Ureter (tissue), 1 donor: ENCODE measurements around the gene CEBPA. TPM values are rescaled to one million over a fixed set of nuclear protein-coding genes. Genes with fewer than 3 reads are reported as not detected.
"Not testable (repeated sequence)": the region's sequence is repeated elsewhere in the genome, so short reads cannot be mapped to it uniquely, and the experiment has no call there.

ENCODE experiments used
- DNase-seq: peaks from one replicate; pipeline ENCODE4 v3.0.0-alpha.2; 2020; ENCODE audit warnings: low spot score
- total RNA-seq: library from RNA; stranded (reverse); gene quantifications from one replicate; pipeline ENCODE4 v1.2.4, GENCODE V29; 2023
- donor health status: DM: yes; HTN: yes; CAD: no.

The CEBPA gene
- total RNA-seq, 1 donor from 2014 or later = 34.1 TPM

DNA sequence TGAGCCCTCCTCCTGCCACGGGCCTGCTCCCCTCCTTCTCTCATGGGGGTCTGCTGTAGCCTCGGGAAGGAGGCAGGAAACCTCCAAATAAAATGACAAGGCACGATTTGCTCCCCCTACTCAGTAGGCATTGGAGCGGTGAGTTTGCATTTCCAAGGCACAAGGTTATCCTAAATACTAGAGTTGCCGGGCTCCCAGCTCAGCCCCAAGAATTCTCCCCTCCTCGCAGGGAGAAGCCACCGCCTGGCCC lies 1.5 kb downstream of the CEBPA start:
- no peak for DNase-seq

GRCh38 chr19:33300009-33300893 lies 2.1 kb downstream of the CEBPA start:
- DNase-seq = peak; percentile 49

- peak; percentile 46 for DNase-seq
These were observed 3.2 kb downstream of the CEBPA start for GRCh38 chr19:33299051-33299688.

GRCh38 chr19:33298146-33298911 lies 4.0 kb downstream of the CEBPA start:
- peak; percentile 85 for DNase-seq

GRCh38 chr19:33297401-33298145 lies 4.8 kb downstream of the CEBPA start:
- DNase-seq = no peak

DNA sequence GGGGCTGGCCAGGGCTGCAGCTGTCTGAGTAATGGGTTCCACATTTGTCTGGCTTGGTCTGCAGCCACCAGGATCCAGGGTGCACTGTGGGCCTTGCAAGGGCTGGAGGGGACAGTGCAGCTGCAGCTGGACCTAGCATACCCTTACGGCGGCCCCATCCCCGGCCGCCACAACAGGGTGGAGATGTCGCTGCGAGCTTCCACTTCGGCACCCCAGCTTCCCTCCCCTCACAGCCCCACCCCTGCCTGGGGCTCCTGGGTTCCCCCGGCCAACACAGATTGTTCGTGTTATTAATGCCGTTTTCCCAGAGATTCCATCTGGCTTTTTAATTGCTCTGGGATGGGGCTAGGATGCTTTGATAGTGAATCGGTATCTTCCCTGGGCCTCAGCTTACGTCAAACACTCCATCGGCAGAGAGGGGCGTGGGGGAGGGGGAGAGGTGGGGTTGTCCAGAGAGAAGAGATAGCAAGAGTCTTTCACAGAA lies 5.8 kb downstream of the CEBPA start:
- no peak for DNase-seq

DNA sequence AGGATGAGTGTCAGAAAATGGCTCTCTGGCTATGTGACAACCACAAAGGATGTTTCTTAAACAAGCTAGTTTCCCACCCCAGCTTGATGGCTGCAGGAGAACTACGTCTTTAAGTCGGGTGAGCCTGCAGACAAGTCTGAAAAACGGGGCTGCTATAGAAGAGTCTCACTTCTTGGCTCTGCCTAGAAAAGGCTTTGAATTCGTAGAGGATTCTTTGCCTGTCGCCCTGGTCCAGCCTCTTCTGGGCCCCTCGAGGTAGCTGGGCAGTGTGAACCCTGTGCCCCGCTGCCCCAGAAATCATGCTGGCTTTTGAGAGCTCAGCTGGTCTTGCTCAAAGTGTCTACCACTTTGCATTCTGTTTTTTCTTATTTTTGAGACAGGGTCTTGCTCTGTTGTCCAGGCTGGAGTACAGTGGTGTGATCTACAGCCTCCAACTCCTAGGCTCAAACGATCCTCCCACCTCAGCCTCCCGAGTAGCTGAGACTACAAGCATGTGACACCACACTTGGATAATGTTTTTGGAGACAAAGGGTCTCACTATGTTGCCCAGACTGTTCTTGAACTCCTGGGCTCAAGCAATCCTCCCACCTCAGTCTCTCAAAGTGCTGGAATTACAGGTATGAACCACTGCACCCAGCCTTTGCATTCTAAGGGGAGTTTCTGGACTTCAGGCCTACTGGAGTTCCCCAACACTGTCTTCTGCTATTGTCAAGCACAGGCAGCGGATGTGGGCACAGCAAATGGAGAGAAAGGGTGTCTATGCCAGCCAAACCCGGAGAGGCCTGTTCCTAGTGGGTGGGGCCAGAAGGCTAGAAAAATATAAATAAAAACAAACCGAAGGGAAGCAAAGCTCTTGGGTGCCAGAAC lies 6.5 kb downstream of the CEBPA start:
- no peak for DNase-seq

GRCh38 chr19:33295046-33295445 lies 7.3 kb downstream of the CEBPA start:
- DNase-seq = not testable (repeated sequence)

- DNase-seq = no peak
These were observed 8.1 kb downstream of the CEBPA start for GRCh38 chr19:33294058-33294798.

GRCh38 chr19:33293255-33294057 lies 8.9 kb downstream of the CEBPA start:
- DNase-seq = no peak

GRCh38 chr19:33292595-33293254 lies 9.6 kb downstream of the CEBPA start:
- no peak for DNase-seq

DNA sequence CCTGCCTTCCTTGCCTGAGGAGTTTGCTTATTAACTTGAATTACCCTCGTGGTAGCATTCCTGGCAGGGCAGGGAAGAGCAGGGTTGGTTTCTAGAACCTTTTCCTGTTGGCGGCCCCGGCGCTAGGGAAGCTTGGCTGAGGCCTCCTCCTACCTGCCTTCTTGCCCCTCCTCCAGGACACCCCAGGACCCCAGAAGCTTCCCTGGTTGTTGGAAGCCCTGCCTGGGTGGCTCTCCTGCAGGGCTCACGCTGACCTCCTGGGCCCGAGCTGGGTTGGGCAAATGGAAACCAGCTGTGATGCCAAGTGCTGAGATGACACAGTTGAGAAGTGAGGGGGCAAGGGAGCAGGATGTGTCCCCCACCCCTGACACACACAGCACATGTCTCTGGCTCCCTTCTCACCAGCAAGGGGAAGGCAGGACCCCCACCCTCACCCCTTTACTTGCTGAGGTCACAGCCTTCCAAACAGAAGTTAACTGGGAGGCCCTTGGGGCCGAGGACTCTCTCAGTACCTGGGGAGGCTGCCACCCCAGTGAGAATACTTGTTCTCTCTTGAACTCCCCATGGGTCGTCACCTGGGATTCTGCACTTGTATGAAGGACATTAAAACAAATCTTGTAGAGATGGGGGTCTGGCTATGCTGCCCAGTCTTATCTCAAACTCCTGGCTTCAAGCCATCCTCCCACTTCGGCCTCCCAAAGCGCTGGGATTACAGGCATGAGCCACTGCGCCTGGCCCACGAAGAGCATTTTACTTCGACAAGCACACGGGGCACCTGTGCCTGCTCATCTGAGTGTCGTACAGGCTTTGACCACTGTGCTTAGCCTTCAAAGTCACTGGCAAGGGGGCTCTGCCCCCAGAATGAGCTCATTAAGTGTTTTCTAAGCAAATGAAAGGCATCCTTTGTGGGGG lies 10.5 kb downstream of the CEBPA start:
- no peak for DNase-seq

DNA sequence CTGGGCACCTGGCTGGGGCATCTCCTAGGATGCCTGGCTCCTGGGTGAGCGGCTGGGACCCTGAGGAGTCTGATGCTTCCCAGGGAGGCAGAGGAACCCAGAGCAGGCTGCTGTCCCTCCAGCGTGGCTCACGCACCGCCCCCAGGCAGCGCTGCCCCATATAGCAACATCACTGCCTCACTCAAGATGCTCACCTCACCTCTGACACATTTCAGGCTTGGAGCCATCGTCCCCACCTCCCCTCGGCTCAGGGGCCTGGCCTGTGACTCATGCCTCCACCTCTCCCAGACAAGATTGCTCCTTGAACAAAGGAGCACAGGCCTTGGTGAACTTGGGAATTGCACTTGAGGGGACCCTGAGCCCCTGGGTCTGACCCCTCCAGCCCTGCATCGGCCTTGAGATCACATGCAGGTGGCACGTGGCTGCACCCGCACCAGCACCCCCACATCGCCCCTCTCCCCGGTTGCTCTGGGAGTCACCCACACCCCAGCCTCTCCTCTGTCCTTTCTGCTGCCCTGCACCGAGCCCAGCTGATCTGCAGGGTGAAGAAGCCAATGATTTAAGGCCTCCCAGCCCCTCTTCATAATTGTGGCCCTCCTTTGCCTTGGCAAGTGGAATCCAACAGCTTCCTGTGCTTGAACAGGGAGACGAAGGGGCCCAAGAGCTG lies 11.2 kb downstream of the CEBPA start:
- no peak for DNase-seq

GRCh38 chr19:33290082-33290815 lies 12.1 kb downstream of the CEBPA start:
- no peak for DNase-seq

GRCh38 chr19:33289261-33289660 lies 13.1 kb downstream of the CEBPA start:
- no peak for DNase-seq

DNA sequence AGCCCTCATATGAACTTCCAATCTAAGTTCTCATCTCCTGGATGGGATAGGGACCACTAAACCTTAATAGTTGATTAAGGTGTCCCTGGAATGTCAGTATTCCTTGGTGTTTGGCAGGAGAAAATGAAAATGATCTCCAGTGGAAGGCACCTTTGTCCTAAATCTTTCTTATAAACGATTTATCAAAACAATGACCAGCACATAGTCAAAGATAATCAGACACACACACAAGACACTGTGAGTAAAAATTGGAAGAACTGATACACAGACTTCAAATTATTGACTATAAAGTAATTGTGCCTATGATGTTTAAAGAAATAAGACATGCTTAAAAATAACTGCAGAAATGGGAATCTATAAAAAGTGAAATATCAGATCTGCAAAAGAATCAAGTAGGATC lies 13.7 kb downstream of the CEBPA start:
- DNase-seq = no peak
